ENCODE results near the gene ARL3. TPM values are rescaled to one million over a fixed set of nuclear protein-coding genes. Genes with fewer than 3 reads are reported as not detected.

The ARL3 gene
- total and polyA plus RNA-seq, 2 donors (not counting 1 experiment from before 2014, with no cell fraction given) = 10.6 to 22.9 TPM

GRCh38 chr10:102624094-102624493 is 90.1 kb downstream of the ARL3 start:
- Histone ChIP-seq H4K20me1 (ENCODE audit: control insufficient read depth, extremely low read depth, insufficient read depth, low read length) (no peaks in the 10 kb centered on the region), H3K79me2 (ENCODE audit: control insufficient read depth, insufficient read depth, low read length) (no peaks in the 10 kb centered on the region), H2AFZ (ENCODE audit: low read length) (no peak overlapping the region), H3K27me3 (ENCODE audit: control insufficient read depth, insufficient read depth, low read length) (no peaks in the 10 kb centered on the region), H3K9me3 (ENCODE audit: control insufficient read depth, insufficient read depth, low read depth, low read length) (no peaks in the 10 kb centered on the region), H3K9ac (ENCODE audit: insufficient read depth, low read length) (no peak overlapping the region), H3K27ac (ENCODE audit: insufficient read depth, low read length) (no peak overlapping the region), H3K4me1 (ENCODE audit: control insufficient read depth, extremely low read depth, insufficient read depth, low read length) (peaks cover 41% of the 10 kb centered on the region), H3K36me3 (ENCODE audit: control insufficient read depth, insufficient read depth, low read length) (no peaks in the 10 kb centered on the region), H3K4me3 (replicated peaks in 1 of 4; ENCODE audit: control extremely low read depth in 1 of 4, insufficient read depth in 1 of 4, low read depth in 3 of 4, low read length in 4 of 4) (no peak overlapping the region), H3K4me2 (ENCODE audit: extremely low read depth, insufficient read depth, low read length) (no peak overlapping the region)
- no peak for DNase-seq (ENCODE audit: low read depth in 2 of 2)
- no peak for TF ChIP-seq CTCF (conservative IDR thresholded peaks at IDR 0.05 in 1 of 2, IDR thresholded peaks at IDR 0.05 in 1 of 2; ENCODE audit: low read depth in 1 of 2, low read length in 2 of 2)
- no peak for TF ChIP-seq EZH2 (IDR thresholded peaks at IDR 0.05; ENCODE audit: low read length, missing control alignments)

Other genes with a start within 250 kb of the ARL3 start
- gene ACTR1A, start 211.7 kb downstream of the ARL3 start, total RNA-seq = 94.8 and 128 TPM in 2 replicates
- gene ACTR1A, start 211.7 kb downstream of the ARL3 start, polyA plus RNA-seq = 125 and 155 TPM in 2 replicates
- gene SUFU, start 210.4 kb downstream of the ARL3 start, total RNA-seq = 2.6 and 4.3 TPM in 2 replicates
- gene SUFU, start 210.4 kb downstream of the ARL3 start, polyA plus RNA-seq = 5.6 and 8.2 TPM in 2 replicates
- gene TRIM8, start 69.9 kb downstream of the ARL3 start, total RNA-seq = 80.9 and 143 TPM in 2 replicates
- gene TRIM8, start 69.9 kb downstream of the ARL3 start, polyA plus RNA-seq = 93.2 and 152 TPM in 2 replicates
- 1.0 and 3.1 TPM in 2 replicates for gene SFXN2, start 239 bp upstream of the ARL3 start, total RNA-seq
- 6.5 and 9.7 TPM in 2 replicates for gene SFXN2, start 239 bp upstream of the ARL3 start, polyA plus RNA-seq
- gene WBP1L, start 29.6 kb upstream of the ARL3 start, total RNA-seq = 28.8 and 40.0 TPM in 2 replicates
- 33.7 and 36.8 TPM in 2 replicates for gene WBP1L, start 29.6 kb upstream of the ARL3 start, polyA plus RNA-seq
- gene CYP17A1, start 123.0 kb upstream of the ARL3 start, total RNA-seq = not detected in 2 replicates
- not detected in 2 replicates for gene CYP17A1, start 123.0 kb upstream of the ARL3 start, polyA plus RNA-seq
- 15.5 and 17.2 TPM in 2 replicates for gene BORCS7, start 139.9 kb upstream of the ARL3 start, total RNA-seq
- gene BORCS7, start 139.9 kb upstream of the ARL3 start, polyA plus RNA-seq = 26.9 and 48.8 TPM in 2 replicates
- gene AS3MT, start 155.1 kb upstream of the ARL3 start, total RNA-seq = 8.1 and 10.5 TPM in 2 replicates
- gene AS3MT, start 155.1 kb upstream of the ARL3 start, polyA plus RNA-seq = 6.1 and 11.4 TPM in 2 replicates
- 4.4 and 6.1 TPM in 2 replicates for gene CNNM2, start 203.9 kb upstream of the ARL3 start, total RNA-seq
- 3.4 and 4.7 TPM in 2 replicates for gene CNNM2, start 203.9 kb upstream of the ARL3 start, polyA plus RNA-seq